GM12878 (cell line): Measurements from ENCODE around the gene PIGB. TPM values are rescaled to one million over a fixed set of nuclear protein-coding genes. Genes with fewer than 3 reads are reported as not detected.

Source experiments
- ATAC-seq: fragments of 200-7000 bp; cut with Tn5 transposase; 3 replicates; pipeline ENCODE4 v1.9.1; 2020; ENCODE audit warnings: mild to moderate bottlenecking, moderate library complexity
- Bru-seq: library from RNA; stranded (reverse); fragments of 400-500 nt; gene quantifications from one replicate; lab custom pipeline; 2021; lab: Mats Ljungman, UMichigan
- BruChase-seq, 2 experiments: library from RNA; stranded (reverse); fragments of 400-500 nt; gene quantifications; one replicate each; lab custom pipeline; 2021; lab: Mats Ljungman, UMichigan
- BruUV-seq: library from RNA; stranded (reverse); fragments of 400-500 nt; replicated peaks from 2 replicates; lab custom pipeline; 2021; lab: Mats Ljungman, UMichigan
- CTCF ChIA-PET: fragments of 300-600 bp; sonication (Branson Sonifier 250); formaldehyde crosslinking; extraction: SDS; loops from one replicate; lab custom pipeline; 2021; ENCODE audit warnings: inconsistent platforms; lab: Yijun Ruan, JAX
- POLR2A ChIA-PET: fragments of 350-600 bp; formaldehyde crosslinking; extraction: SDS; loops from one replicate; lab custom pipeline; 2021; ENCODE audit warnings: inconsistent platforms; lab: Charles Lee
- RAD21 ChIA-PET: fragments of 300-600 bp; sonication (Branson Sonifier 250); formaldehyde crosslinking; loops from one replicate; lab custom pipeline; 2023; ENCODE audit warnings: antibody characterized with exemption; ENCODE audit not compliant: unreplicated experiment; lab: Charles Lee
- SMC1A ChIA-PET: fragments of 300-600 bp; sonication (Branson Sonifier 250); formaldehyde crosslinking; loops from one replicate; lab custom pipeline; 2023; ENCODE audit not compliant: unreplicated experiment, uncharacterized antibody; lab: Charles Lee
- DNase-seq: peaks from one replicate; pipeline ENCODE4 v3.0.0-alpha.2; 2011; ENCODE audit warnings: low read depth, low spot score
- FAIRE-seq: peaks from 3 replicates; lab custom pipeline; 2011; peaks lifted over from hg19 to GRCh38; lab: Jason Lieb, UNC
- H2AFZ ChIP-seq: 2 replicates; pipeline ENCODE4 v1.6.0; 2011; ENCODE audit warnings: low read depth, low read length, control low read depth; ENCODE audit not compliant: control insufficient read depth
- H3K27ac ChIP-seq: 2 replicates; pipeline ENCODE4 v1.5.1; 2011; ENCODE audit warnings: control low read depth; ENCODE audit not compliant: control insufficient read depth, insufficient read depth
- H3K27me3 ChIP-seq, 2 experiments: replicated peaks in 1 of 2; 2 replicates each; pipeline versions ENCODE4 v1.6.0 to v1.6.1; 2011; ENCODE audit warnings: low read length in 1 of 2; ENCODE audit not compliant: control insufficient read depth in 2 of 2, insufficient read depth in 2 of 2
- H3K36me3 ChIP-seq, 2 experiments: 2 replicates each; pipeline ENCODE4 v1.5.1; 2011; ENCODE audit warnings: low read length in 1 of 2; ENCODE audit not compliant: control insufficient read depth in 2 of 2, insufficient read depth in 2 of 2
- H3K4me1 ChIP-seq: 2 replicates; pipeline ENCODE4 v1.6.1; 2011; ENCODE audit warnings: mild to moderate bottlenecking, low read length, moderate library complexity, mixed read lengths; ENCODE audit not compliant: control insufficient read depth, insufficient read depth
- H3K4me2 ChIP-seq: 2 replicates; pipeline ENCODE4 v1.6.0; 2011; ENCODE audit warnings: control low read depth; ENCODE audit not compliant: control insufficient read depth, insufficient read depth
- H3K4me3 ChIP-seq: fragments of 200-600 bp; sonication (generic); 2 replicates; pipeline ENCODE4 v1.5.1; 2016
- H3K79me2 ChIP-seq: 2 replicates; pipeline ENCODE4 v1.6.0; 2011; ENCODE audit warnings: low read length; ENCODE audit not compliant: control insufficient read depth, insufficient read depth
- H3K9ac ChIP-seq: 2 replicates; pipeline ENCODE4 v1.8.0; 2011; ENCODE audit warnings: low read length, control low read depth, mixed read lengths; ENCODE audit not compliant: control insufficient read depth, insufficient read depth
- H3K9me3 ChIP-seq: replicated peaks from 3 replicates; pipeline ENCODE4 v1.5.1; 2011; ENCODE audit warnings: mild to moderate bottlenecking, low read length; ENCODE audit not compliant: control insufficient read depth, insufficient read depth
- H4K20me1 ChIP-seq: 2 replicates; pipeline ENCODE4 v1.6.0; 2011; ENCODE audit not compliant: control insufficient read depth, insufficient read depth
- FOXK2 ChIP-seq: fragments of 450-650 bp; IDR thresholded peaks from 2 replicates; pipeline ENCODE4 v1.6.1; 2017; ENCODE audit warnings: mild to moderate bottlenecking, moderate library complexity
- MTA2 ChIP-seq: fragments of 450-650 bp; IDR thresholded peaks from 2 replicates; pipeline ENCODE4 v1.6.1; 2016; ENCODE audit warnings: low read depth, mild to moderate bottlenecking, moderate library complexity
- MXI1 ChIP-seq: fragments of 150-350 bp; IDR thresholded peaks from 2 replicates; pipeline ENCODE4 v1.6.1; 2011; ENCODE audit warnings: low read depth, mild to moderate bottlenecking, inconsistent platforms, low read length, improper control_type of control experiment
- RB1 ChIP-seq: fragments of 450-650 bp; formaldehyde crosslinking; IDR thresholded peaks from 2 replicates; pipeline ENCODE4 v1.6.1; 2017; ENCODE audit warnings: mild to moderate bottlenecking, borderline replicate concordance
- RELB ChIP-seq: fragments of 450-650 bp; IDR thresholded peaks from 2 replicates; pipeline ENCODE4 v1.6.1; 2017; ENCODE audit warnings: low read depth, mild to moderate bottlenecking, moderate library complexity
- REST ChIP-seq: IDR thresholded peaks from 2 replicates; pipeline ENCODE4 v1.6.1; 2012; ENCODE audit warnings: mild to moderate bottlenecking, low read depth, low read length
- RUNX3 ChIP-seq: IDR thresholded peaks from 2 replicates; pipeline ENCODE4 v1.6.1; 2012; ENCODE audit warnings: low read length, inconsistent platforms
- SPI1 ChIP-seq: IDR thresholded peaks from 2 replicates; pipeline ENCODE4 v1.6.1; 2011; ENCODE audit warnings: low read depth, mild to moderate bottlenecking, low read length, moderate library complexity, borderline replicate concordance; ENCODE audit not compliant: insufficient read depth
- TCF7 ChIP-seq: IDR thresholded peaks from 2 replicates; pipeline ENCODE4 v1.6.1; 2014; ENCODE audit warnings: antibody characterized with exemption, borderline replicate concordance
- WGBS: methylation state at CpG from one replicate; pipeline ENCODE4 v1.1.6; 2016; ENCODE audit warnings: low lambda C conversion rate; ENCODE audit not compliant: insufficient replicate concordance, insufficient coverage; ENCODE audit errors: missing lambda C conversion rate; 5-methylcytosine and 5-hydroxymethylcytosine counted together
- in situ Hi-C: fragments of 300-500 bp; cut with MboI; formaldehyde crosslinking; loops from 9 replicates; pipeline ENCODE4 v1.14.3; 2018; ENCODE audit warnings: mixed read lengths
- intact Hi-C: fragments of 100-400 bp; cut with micrococcal nuclease; formaldehyde crosslinking; loops from one replicate; pipeline ENCODE4 v1.14.2; 2022; ENCODE audit not compliant: unreplicated experiment
- long read RNA-seq, 2 experiments: library from polyadenylated mRNA; unstranded; transcript quantifications; one replicate each; pipeline ENCODE4 v2.0.0, GENCODE V29; 2019 to 2020
- polyA minus RNA-seq, 3 experiments: library from RNA; depleted of rRNA, polyadenylated mRNA; stranded (reverse); fragments of >200 nt; gene quantifications; 2 replicates each; pipeline ENCODE4 v1.2.3, GENCODE V29; 2011
- polyA plus RNA-seq, 11 experiments: library from polyadenylated mRNA; depleted of rRNA in 4 of 11; unstranded in 6 of 11; stranded (reverse) in 5 of 11; fragments of >200 nt; fragmentation: Nextera tagmentation in 4 of 11; fragmentation: Illumina TruSeq in 1 of 11; extraction: Ambion mirVana in 4 of 11; extraction: Trizol in 1 of 11; gene quantifications; 1 replicate in 1 of 11; 2 replicates in 10 of 11; pipeline versions ENCODE4 v1.2.1 to v1.2.3, GENCODE V29; 2011 to 2016; ENCODE audit warnings: inconsistent platforms in 2 of 11, missing spikeins in 2 of 11, low read depth in 1 of 11
- total RNA-seq, 4 experiments: library from RNA; depleted of rRNA in 3 of 4; stranded (reverse); fragments of >200 nt in 3 of 4; fragmentation: Illumina TruSeq in 1 of 4; extraction: Trizol in 1 of 4; gene quantifications; 2 replicates each; pipeline versions ENCODE4 v1.2.1 to v1.2.3, GENCODE V29; 2013 to 2021

The PIGB gene
- 76.7 and 77.5 TPM in 2 replicates for total RNA-seq (2013; cell fraction: nucleolus; rRNA removed)
- total RNA-seq (2014; rRNA removed): 20.7 and 25.9 TPM in 2 replicates
- 27.8 and 28.7 TPM in 2 replicates for total RNA-seq (2014; rRNA removed; fragmentation: Illumina TruSeq; extraction: Trizol)
- total RNA-seq (2021): 21.2 and 23.7 TPM in 2 replicates
- polyA plus RNA-seq (2011; ENCODE audit: low read depth): 16.8 TPM
- polyA plus RNA-seq (2011; rRNA removed): 46.0 and 58.3 TPM in 2 replicates
- polyA plus RNA-seq (2011; cell fraction: cytosol; rRNA removed): 18.0 and 20.1 TPM in 2 replicates
- 34.0 and 35.9 TPM in 2 replicates for polyA plus RNA-seq (2011; cell fraction: nucleus; rRNA removed)
- 13.7 and 18.8 TPM in 2 replicates for polyA plus RNA-seq (2012)
- polyA plus RNA-seq (2014; fragmentation: Illumina TruSeq; extraction: Trizol): 23.8 and 30.8 TPM in 2 replicates
- 10 to 100 TPM; 22.7 to 44.6 TPM for polyA plus RNA-seq (2014; fragmentation: Nextera tagmentation; extraction: Ambion mirVana)
- polyA plus RNA-seq (2014; rRNA removed): 16.9 and 17.9 TPM in 2 replicates
- polyA plus RNA-seq (2016; fragmentation: Nextera tagmentation; extraction: Ambion mirVana): 10 to 100 TPM; 26.6 to 35.4 TPM
- polyA minus RNA-seq (2011; rRNA and poly(A)+ RNA removed): 22.5 and 25.7 TPM in 2 replicates
- polyA minus RNA-seq (2011; cell fraction: cytosol; rRNA and poly(A)+ RNA removed): 5.7 and 13.0 TPM in 2 replicates
- polyA minus RNA-seq (2011; cell fraction: nucleus; rRNA and poly(A)+ RNA removed): 19.1 and 28.2 TPM in 2 replicates
- Bru-seq, nascent RNA: percentile 82 among the genes with signal in this experiment
- BruChase-seq, experiment 1, labeled RNA remaining after a 6-hour chase: percentile 76 among the genes with signal in this experiment
- percentile 82 among the genes with signal in this experiment for BruChase-seq, experiment 2, labeled RNA remaining after a 2-hour chase
- long read RNA-seq, experiment 1, transcript PIGB-202 (12 exons, 1,668 nt): major isoform, 10 of 14 reads
- long read RNA-seq, experiment 1, partial matches to known transcripts: 0 of 14 reads
- long read RNA-seq, experiment 1, other reads (novel, unspliced or antisense): 4 of 14 reads
- long read RNA-seq, experiment 2, transcript PIGB-202 (12 exons, 1,668 nt): major isoform, 32 of 69 reads
- long read RNA-seq, experiment 2, partial matches to known transcripts: 6 of 69 reads
- long read RNA-seq, experiment 2, other reads (novel, unspliced or antisense): 30 of 69 reads

- peak within 1 kb of the TSS; percentile 80 for H3K4me3 ChIP-seq
- H3K79me2 ChIP-seq: peaks cover 33% of the 10 kb centered on the region
- peak within 1 kb of the TSS; percentile 99 for H2AFZ ChIP-seq
- WGBS: under 1% methylated on average over 43 of the region's 49 CpGs
- peak within 1 kb of the TSS; percentile 100 for H3K27ac ChIP-seq
- H3K36me3 ChIP-seq: no peaks in the 10 kb centered on the region; a peak in 1 of 4 replicates
- H3K27me3 ChIP-seq: no peaks in the 10 kb centered on the region
- TSS peak; percentile 62 for BruUV-seq
- no peaks in the 10 kb centered on the region for H4K20me1 ChIP-seq
- no peaks in the 10 kb centered on the region for H3K4me1 ChIP-seq
- CTCF ChIA-PET: interaction anchor here (0.6 to 2.0 kb wide), 12 partner anchors 10 to 140 kb away, joined by 3 to 11 read pairs (median 3); partner anchors contain the start of genes CCPG1, PIERCE2 and RSL24D1
- ATAC-seq (peak; percentile 92), FAIRE-seq (peak; percentile 89), DNase-seq (peak; percentile 76)
- H3K4me2 ChIP-seq: peak within 1 kb of the TSS; percentile 92
- H3K9ac ChIP-seq: peak within 1 kb of the TSS; percentile 100
- POLR2A ChIA-PET: interaction anchor here (0.6 to 2.5 kb wide), 5 partner anchors 37 to 110 kb away, joined by 3 to 12 read pairs (median 3); partner anchors contain the start of genes CCPG1 and PIERCE2
- RAD21 ChIA-PET: interaction anchor here (0.9 to 2.3 kb wide), 8 partner anchors 28 to 122 kb away, joined by 3 to 24 read pairs (median 4); partner anchors contain the start of genes CCPG1, PIERCE2 and RSL24D1
- intact Hi-C loops: loop anchor here (2.0 kb wide), 1 partner anchor 90 kb away; the partner anchor contains the start of genes CCPG1 and PIERCE2
- H3K9me3 ChIP-seq: no peaks in the 10 kb centered on the region
- SMC1A ChIA-PET: interaction anchor here (0.6 to 2.5 kb wide), 21 partner anchors 21 to 1341 kb away, joined by 3 to 13 read pairs (median 5); partner anchors contain the start of genes CCPG1, PIERCE2 and UNC13C
- in situ Hi-C loops: no loop called here
- TF ChIP-seq RUNX3: peak; percentile 92
- no peak for TF ChIP-seq TCF7
- 0 out of 2 replicates have a peak, but pooled peaks have one; percentile 44 for TF ChIP-seq REST
- peak; percentile 62; the same call in 1 of the 2 replicates for TF ChIP-seq RB1
- TF ChIP-seq MTA2: peak; percentile 57
- TF ChIP-seq MXI1: no peak
- TF ChIP-seq SPI1: no peak
- TF ChIP-seq RELB: peak; percentile 88
- peak; percentile 46; the same call in 1 of the 2 replicates for TF ChIP-seq FOXK2
Observed at GRCh38 chr15:55318588-55319494, at the start of gene PIGB, which contains the start of gene PIGBOS1. Gene PIGB (plus strand): TSS chr15:55319222. CDS start chr15:55319251, 29 bp downstream. Gene PIGBOS1 (minus strand): TSS chr15:55319123. CDS start chr15:55317792, 1,331 bp downstream.
